Neural progenitor cell (in vitro differentiated cells): ENCODE measurements around the gene BTBD16.

Experiments used
- CTCF ChIP-seq: fragments of 200-600 bp; sonication (generic); IDR thresholded peaks from 2 replicates; pipeline ENCODE4 v1.5.1; 2017; ENCODE audit warnings: antibody characterized with exemption, mild to moderate bottlenecking
- EZH2 ChIP-seq: fragments of 200-600 bp; sonication (generic); IDR thresholded peaks from 2 replicates; pipeline ENCODE4 v1.6.1; 2017; ENCODE audit warnings: antibody characterized with exemption, mild to moderate bottlenecking, moderate library complexity

- TF ChIP-seq CTCF (no peak), EZH2 (no peak)
These were observed 5.2 kb upstream of the BTBD16 start for GRCh38 chr10:122265896-122266295.
